SU-DHL-6 (cell line): ENCODE measurements around the gene CMTR1.

Experiments used
- H2AFZ ChIP-seq: fragments of 200-600 bp; sonication (generic); 2 replicates; pipeline ENCODE4 v1.6.1; 2014; ENCODE audit warnings: low read depth, mild to moderate bottlenecking, moderate library complexity, mixed read lengths, antibody characterized with exemption, low read length; ENCODE audit not compliant: severe bottlenecking
- H3F3A ChIP-seq: fragments of 200-600 bp; shearing (Covaris generic); 2 replicates; pipeline ENCODE4 v1.6.0; 2016; ENCODE audit warnings: antibody characterized with exemption, mild to moderate bottlenecking; ENCODE audit not compliant: insufficient read depth
- H3K27ac ChIP-seq: fragments of 200-600 bp; sonication (generic); 2 replicates; pipeline ENCODE4 v1.5.1; 2016; ENCODE audit warnings: low read depth, mild to moderate bottlenecking, low read length, moderate library complexity, mixed read lengths
- H3K27me3 ChIP-seq: fragments of 200-600 bp; sonication (generic), shearing (Covaris generic); 2 replicates; pipeline ENCODE4 v1.6.0; 2014; ENCODE audit warnings: mild to moderate bottlenecking, low read length
- H3K36me3 ChIP-seq: fragments of 200-600 bp; sonication (generic); 2 replicates; pipeline ENCODE4 v1.6.1; 2014; ENCODE audit warnings: mild to moderate bottlenecking, low read length, mixed read lengths
- H3K4me2 ChIP-seq: fragments of 300-600, 200-600 bp; shearing (Covaris generic), sonication (generic); 2 replicates; pipeline ENCODE4 v1.6.0; 2014; ENCODE audit warnings: low read length, low read depth, mild to moderate bottlenecking; ENCODE audit not compliant: poor library complexity, severe bottlenecking
- H3K4me3 ChIP-seq: fragments of 200-600 bp; sonication (generic); 2 replicates; pipeline ENCODE4 v1.5.1; 2014; ENCODE audit warnings: antibody characterized with exemption, low read length, mild to moderate bottlenecking, mixed read lengths; ENCODE audit not compliant: insufficient read depth, poor library complexity, severe bottlenecking
- H3K79me2 ChIP-seq: fragments of 200-600 bp; sonication (generic); 2 replicates; pipeline ENCODE4 v1.6.1; 2014; ENCODE audit warnings: mild to moderate bottlenecking, low read length, moderate library complexity; ENCODE audit not compliant: insufficient read depth
- H3K9ac ChIP-seq: fragments of 200-600 bp; sonication (generic); 2 replicates; pipeline ENCODE4 v1.7.0; 2014; ENCODE audit warnings: mild to moderate bottlenecking, low read length
- H3K9me2 ChIP-seq: fragments of 200-600 bp; sonication (generic); replicated peaks from 2 replicates; pipeline ENCODE4 v1.6.1; 2014; ENCODE audit warnings: low read length; ENCODE audit not compliant: insufficient read depth
- H3K9me3 ChIP-seq: fragments of 200-600 bp; sonication (generic); 2 replicates; pipeline ENCODE4 v1.6.1; 2014; ENCODE audit warnings: low read length, mixed read lengths; ENCODE audit not compliant: insufficient read depth
- H4K20me1 ChIP-seq: fragments of 200-600 bp; sonication (generic); 2 replicates; pipeline ENCODE4 v1.6.1; 2014; ENCODE audit warnings: low read depth, mild to moderate bottlenecking, antibody characterized with exemption, low read length, moderate library complexity, mixed read lengths
- CTCF ChIP-seq: fragments of 200-600 bp; sonication (generic); IDR thresholded peaks from one replicate; pipeline ENCODE4 v1.5.1; 2017; ENCODE audit warnings: antibody characterized with exemption, mild to moderate bottlenecking, low read length, moderate library complexity; ENCODE audit not compliant: insufficient read depth, poor library complexity, severe bottlenecking
- EZH2phosphoT487 ChIP-seq: fragments of 200-600 bp; sonication (generic), shearing (Covaris generic); conservative IDR thresholded peaks from 2 replicates; pipeline ENCODE4 v1.6.1; 2018; ENCODE audit warnings: mild to moderate bottlenecking, antibody characterized with exemption, low read length, moderate library complexity, mixed read lengths

Gene CMTR1

GRCh38 chr6:37490536-37491170 is 57.6 kb downstream of the CMTR1 start:
- no peaks in the 10 kb centered on the region for H3K27me3 ChIP-seq
- H2AFZ ChIP-seq = no peak overlapping the region
- H3K4me2 ChIP-seq = no peak overlapping the region
- H4K20me1 ChIP-seq = no peaks in the 10 kb centered on the region; the same call in 1 of the 2 replicates
- no peak overlapping the region for H3K9ac ChIP-seq
- no peak for TF ChIP-seq CTCF
- TF ChIP-seq EZH2phosphoT487 = no peak
- no peak overlapping the region for H3K4me3 ChIP-seq
- no peak overlapping the region for H3K27ac ChIP-seq
- no peaks in the 10 kb centered on the region for H3K9me2 ChIP-seq
- H3K9me3 ChIP-seq = no peaks in the 10 kb centered on the region
- peaks cover 4% of the 10 kb centered on the region; the same call in 1 of the 2 replicates for H3F3A ChIP-seq
- H3K36me3 ChIP-seq = no peaks in the 10 kb centered on the region
- peaks cover 56% of the 10 kb centered on the region for H3K79me2 ChIP-seq

GRCh38 chr6:37491171-37491829 is 58.3 kb downstream of the CMTR1 start:
- peaks cover 63% of the 10 kb centered on the region for H3K79me2 ChIP-seq
- H3K4me3 ChIP-seq = no peak overlapping the region
- H2AFZ ChIP-seq = no peak overlapping the region
- H3K36me3 ChIP-seq = no peaks in the 10 kb centered on the region
- H3K9me2 ChIP-seq = no peaks in the 10 kb centered on the region
- TF ChIP-seq CTCF (no peak), EZH2phosphoT487 (no peak)
- H3F3A ChIP-seq = no peaks in the 10 kb centered on the region
- H3K9ac ChIP-seq = no peak overlapping the region
- no peaks in the 10 kb centered on the region for H3K9me3 ChIP-seq
- H4K20me1 ChIP-seq = no peaks in the 10 kb centered on the region; the same call in 1 of the 2 replicates
- H3K27me3 ChIP-seq = no peaks in the 10 kb centered on the region
- no peak overlapping the region for H3K27ac ChIP-seq
- H3K4me2 ChIP-seq = no peak overlapping the region

GRCh38 chr6:37491830-37492208 is 58.8 kb downstream of the CMTR1 start:
- no peaks in the 10 kb centered on the region for H3K36me3 ChIP-seq
- H3K9me2 ChIP-seq = no peaks in the 10 kb centered on the region
- H3K4me3 ChIP-seq = no peak overlapping the region
- no peak for TF ChIP-seq CTCF
- no peak for TF ChIP-seq EZH2phosphoT487
- no peaks in the 10 kb centered on the region for H3F3A ChIP-seq
- no peak overlapping the region for H3K9ac ChIP-seq
- no peak overlapping the region for H3K4me2 ChIP-seq
- H3K27me3 ChIP-seq = no peaks in the 10 kb centered on the region
- no peak overlapping the region for H2AFZ ChIP-seq
- no peaks in the 10 kb centered on the region for H3K9me3 ChIP-seq
- no peaks in the 10 kb centered on the region; the same call in 1 of the 2 replicates for H4K20me1 ChIP-seq
- no peak overlapping the region for H3K27ac ChIP-seq
- H3K79me2 ChIP-seq = peaks cover 68% of the 10 kb centered on the region
